ENCODE data around the gene IRF4.

IRF4 gene

GRCh38 chr6:351867-352289 is 39.7 kb upstream of the IRF4 start:
- no peak for TF ChIP-seq TAF1 (IDR thresholded peaks at IDR 0.05; ENCODE audit: low read depth)
- TF ChIP-seq CEBPB (IDR thresholded peaks at IDR 0.05) = no peak

GRCh38 chr6:352474-352873 is 39.1 kb upstream of the IRF4 start:
- TF ChIP-seq NFIC (IDR thresholded peaks at IDR 0.05) (no peak), REST (IDR thresholded peaks at IDR 0.05; ENCODE audit: low read depth) (no peak), TEAD4 (IDR thresholded peaks at IDR 0.05) (no peak), TAF1 (IDR thresholded peaks at IDR 0.05; ENCODE audit: low read depth) (no peak), CREB1 (IDR thresholded peaks at IDR 0.05; ENCODE audit: low read depth) (no peak), USF1 (IDR thresholded peaks at IDR 0.05) (no peak), MAX (IDR thresholded peaks at IDR 0.05) (no peak), YY1 (IDR thresholded peaks at IDR 0.05; ENCODE audit: low read depth) (no peak)

- TF ChIP-seq EP300 (IDR thresholded peaks at IDR 0.05; ENCODE audit: borderline replicate concordance) = no peak
- no peak for TF ChIP-seq USF1 (IDR thresholded peaks at IDR 0.05)
- no peak for TF ChIP-seq RAD21 (IDR thresholded peaks at IDR 0.05; ENCODE audit: low read depth)
- no peak for TF ChIP-seq TAF1 (IDR thresholded peaks at IDR 0.05; ENCODE audit: low read depth)
- TF ChIP-seq TEAD4 (IDR thresholded peaks at IDR 0.05) = no peak
- no peak for TF ChIP-seq REST (IDR thresholded peaks at IDR 0.05; ENCODE audit: low read depth)
- TF ChIP-seq CEBPB (IDR thresholded peaks at IDR 0.05) = no peak
- TF ChIP-seq CREB1 (IDR thresholded peaks at IDR 0.05; ENCODE audit: low read depth) = no peak
- TF ChIP-seq TCF12 (IDR thresholded peaks at IDR 0.05; ENCODE audit: low read depth) = no peak
- no peak for TF ChIP-seq ZBTB7A (IDR thresholded peaks at IDR 0.05; ENCODE audit: low read depth)
- no peak for TF ChIP-seq MAX (IDR thresholded peaks at IDR 0.05)
- TF ChIP-seq NFIC (IDR thresholded peaks at IDR 0.05) = no peak
- TF ChIP-seq EGR1 (IDR thresholded peaks at IDR 0.05) = no peak
- no peak for TF ChIP-seq FOXM1 (IDR thresholded peaks at IDR 0.05; ENCODE audit: borderline replicate concordance, low read depth)
- TF ChIP-seq YY1 (IDR thresholded peaks at IDR 0.05; ENCODE audit: low read depth) = no peak
These were observed 38.6 kb upstream of the IRF4 start for GRCh38 chr6:352896-353470.

GRCh38 chr6:353642-354614 is 37.6 kb upstream of the IRF4 start:
- no peak for TF ChIP-seq ZBTB7A (IDR thresholded peaks at IDR 0.05; ENCODE audit: low read depth)
- no peak for TF ChIP-seq YY1 (IDR thresholded peaks at IDR 0.05; ENCODE audit: low read depth)
- no peak for TF ChIP-seq FOXM1 (IDR thresholded peaks at IDR 0.05; ENCODE audit: borderline replicate concordance, low read depth)
- TF ChIP-seq TCF12 (IDR thresholded peaks at IDR 0.05; ENCODE audit: low read depth) = no peak
- TF ChIP-seq EP300 (IDR thresholded peaks at IDR 0.05; ENCODE audit: borderline replicate concordance) = no peak
- no peak for TF ChIP-seq TAF1 (IDR thresholded peaks at IDR 0.05; ENCODE audit: low read depth)
- TF ChIP-seq REST (IDR thresholded peaks at IDR 0.05; ENCODE audit: low read depth) = no peak
